Measurements from ENCODE around the gene GNAI1.

The GNAI1 gene

GRCh38 chr7:80249619-80250295 is 115.1 kb downstream of the GNAI1 start:
- TF ChIP-seq ZNF274 (IDR thresholded peaks at IDR 0.05; ENCODE audit: low read depth, low read length): no peak
- no peak overlapping the region for H3K4me3 ChIP-seq (ENCODE audit: low read length)

- H3K4me3 ChIP-seq (ENCODE audit: low read length): no peak overlapping the region
- TF ChIP-seq ZNF274 (IDR thresholded peaks at IDR 0.05; ENCODE audit: low read depth, low read length): no peak
Observed at GRCh38 chr7:80253237-80253636, 118.6 kb downstream of the GNAI1 start.

DNA sequence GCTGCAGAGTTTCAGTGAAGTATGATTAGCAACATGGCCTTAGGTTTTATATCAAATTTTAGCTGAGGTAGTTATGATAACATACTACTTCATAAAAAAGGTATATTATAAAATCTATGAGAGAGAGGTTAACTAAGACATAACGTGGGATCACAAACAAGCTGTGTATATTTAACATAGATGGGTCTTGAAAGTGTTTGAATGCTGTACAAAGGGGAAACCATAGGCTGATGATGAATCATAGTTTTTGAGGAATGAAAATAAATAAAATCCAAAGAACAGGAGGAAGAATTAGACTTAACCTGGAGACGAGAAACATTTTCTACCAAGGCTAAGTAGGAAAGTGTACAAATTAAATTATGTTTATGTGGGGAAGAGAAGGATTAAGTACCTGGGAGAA is 119.0 kb downstream of the GNAI1 start:
- no peak overlapping the region for H3K4me3 ChIP-seq (ENCODE audit: low read length)
- no peak for TF ChIP-seq ZNF274 (IDR thresholded peaks at IDR 0.05; ENCODE audit: low read depth, low read length)

- no peak for TF ChIP-seq ZNF274 (IDR thresholded peaks at IDR 0.05; ENCODE audit: low read depth, low read length)
- no peak overlapping the region for H3K4me3 ChIP-seq (ENCODE audit: low read length)
Observed at GRCh38 chr7:80255656-80256055, 121.0 kb downstream of the GNAI1 start.

GRCh38 chr7:80257756-80258155 is 123.1 kb downstream of the GNAI1 start:
- H3K4me3 ChIP-seq (ENCODE audit: low read length): no peak overlapping the region
- TF ChIP-seq ZNF274 (IDR thresholded peaks at IDR 0.05; ENCODE audit: low read depth, low read length): no peak

DNA sequence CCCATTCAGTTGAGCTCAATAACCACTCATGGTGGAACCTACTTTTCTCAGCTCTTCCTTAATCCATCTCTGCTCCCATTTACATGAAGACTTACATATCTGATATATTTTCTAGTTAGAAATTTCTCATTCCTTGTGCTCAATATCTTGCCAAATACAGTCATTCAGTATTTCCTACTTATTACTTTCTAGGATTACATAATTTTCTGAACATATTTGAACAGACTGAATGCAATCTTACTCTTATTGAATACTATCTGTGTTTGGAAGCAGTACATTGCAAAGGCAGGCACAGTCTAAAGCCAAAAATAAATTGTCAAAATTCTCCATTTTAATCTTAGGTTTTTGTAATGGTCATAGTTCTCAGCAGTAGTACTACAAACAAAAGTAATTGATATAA is 126.0 kb downstream of the GNAI1 start:
- no peak overlapping the region for H3K4me3 ChIP-seq (ENCODE audit: low read length)
- TF ChIP-seq ZNF274 (IDR thresholded peaks at IDR 0.05; ENCODE audit: low read depth, low read length): no peak

GRCh38 chr7:80263333-80263732 is 128.7 kb downstream of the GNAI1 start:
- no peak for TF ChIP-seq ZNF274 (IDR thresholded peaks at IDR 0.05; ENCODE audit: low read depth, low read length)

DNA sequence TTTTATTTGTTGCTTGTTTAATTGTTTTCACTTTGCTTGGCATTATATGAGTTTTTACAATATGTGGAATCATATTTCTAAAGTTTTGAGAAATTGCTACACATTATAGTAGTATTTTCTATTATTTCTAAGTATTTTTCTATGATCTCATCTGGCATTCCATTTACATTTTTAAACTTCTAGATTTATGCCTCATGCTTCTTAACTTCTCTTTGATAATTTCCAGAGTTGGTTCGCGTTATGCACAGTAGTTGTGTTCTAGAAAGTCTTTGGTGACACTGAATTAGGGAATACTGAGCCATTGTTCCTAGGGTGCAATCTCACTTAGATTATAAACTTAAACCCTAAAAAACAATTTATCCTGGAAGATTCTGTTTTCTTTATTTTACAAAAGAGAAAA is 129.2 kb downstream of the GNAI1 start:
- no peak for TF ChIP-seq ZNF274 (IDR thresholded peaks at IDR 0.05; ENCODE audit: low read depth, low read length)
- no peak overlapping the region for H3K4me3 ChIP-seq (ENCODE audit: low read length)

More at GRCh38 chr7:80263333-80263732, 128.7 kb downstream of the GNAI1 start:
- H3K4me3 ChIP-seq (ENCODE audit: low read length): no peak overlapping the region

- H3K4me3 ChIP-seq (ENCODE audit: low read length): no peak overlapping the region
- TF ChIP-seq ZNF274 (IDR thresholded peaks at IDR 0.05; ENCODE audit: low read depth, low read length): no peak
Observed at GRCh38 chr7:80264769-80265495, 130.3 kb downstream of the GNAI1 start.

DNA sequence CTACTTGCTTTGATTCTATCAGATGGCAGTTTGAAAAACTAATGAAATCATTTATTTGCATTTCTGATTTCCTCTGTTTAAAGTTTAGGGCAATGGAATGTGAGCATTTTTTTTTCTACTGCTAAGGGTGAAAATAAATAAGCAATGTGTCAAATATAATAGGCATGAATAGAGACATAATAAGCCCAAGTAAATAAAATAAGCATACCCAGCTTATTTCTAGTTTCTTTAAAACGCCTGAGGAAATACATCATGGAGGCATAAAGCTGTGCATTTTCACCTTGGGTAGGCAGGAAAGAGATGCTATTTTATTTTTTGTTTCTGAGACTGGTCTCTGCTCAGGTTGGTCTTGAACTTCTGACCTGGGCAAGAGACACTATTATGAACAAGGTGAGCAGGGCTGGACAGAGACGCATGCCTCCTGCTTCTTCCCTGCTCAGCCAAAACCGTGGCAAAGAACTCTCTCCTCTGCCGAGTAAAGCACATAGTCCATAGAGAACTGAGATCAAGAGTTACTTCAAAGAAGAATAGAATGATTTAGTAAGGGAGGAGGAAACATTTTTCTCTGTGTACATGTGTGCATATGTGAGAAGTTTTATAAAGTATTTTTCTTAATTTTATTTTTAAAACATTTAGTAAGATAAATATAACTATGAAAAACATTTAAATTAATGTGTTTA is 138.1 kb downstream of the GNAI1 start:
- H3K4me3 ChIP-seq (ENCODE audit: low read length): no peak overlapping the region
- no peak for TF ChIP-seq ZNF274 (IDR thresholded peaks at IDR 0.05; ENCODE audit: low read depth, low read length)

GRCh38 chr7:80273327-80273726 is 138.7 kb downstream of the GNAI1 start:
- H3K4me3 ChIP-seq (ENCODE audit: low read length): no peak overlapping the region
- TF ChIP-seq ZNF274 (IDR thresholded peaks at IDR 0.05; ENCODE audit: low read depth, low read length): no peak

- TF ChIP-seq ZNF274 (IDR thresholded peaks at IDR 0.05; ENCODE audit: low read depth, low read length): no peak
- H3K4me3 ChIP-seq (ENCODE audit: low read length): no peak overlapping the region
Observed at GRCh38 chr7:80275192-80275605, 140.6 kb downstream of the GNAI1 start.

Measured in GM08714 (cell line).